ENCODE data around the gene ZNF519.
A peak's percentile ranks its signal among the peaks of the same experiment; 100 is the strongest.
"Not testable (repeated sequence)": the region's sequence is repeated elsewhere in the genome, so short reads cannot be mapped to it uniquely, and the experiment has no call there.

The ZNF519 gene

DNA sequence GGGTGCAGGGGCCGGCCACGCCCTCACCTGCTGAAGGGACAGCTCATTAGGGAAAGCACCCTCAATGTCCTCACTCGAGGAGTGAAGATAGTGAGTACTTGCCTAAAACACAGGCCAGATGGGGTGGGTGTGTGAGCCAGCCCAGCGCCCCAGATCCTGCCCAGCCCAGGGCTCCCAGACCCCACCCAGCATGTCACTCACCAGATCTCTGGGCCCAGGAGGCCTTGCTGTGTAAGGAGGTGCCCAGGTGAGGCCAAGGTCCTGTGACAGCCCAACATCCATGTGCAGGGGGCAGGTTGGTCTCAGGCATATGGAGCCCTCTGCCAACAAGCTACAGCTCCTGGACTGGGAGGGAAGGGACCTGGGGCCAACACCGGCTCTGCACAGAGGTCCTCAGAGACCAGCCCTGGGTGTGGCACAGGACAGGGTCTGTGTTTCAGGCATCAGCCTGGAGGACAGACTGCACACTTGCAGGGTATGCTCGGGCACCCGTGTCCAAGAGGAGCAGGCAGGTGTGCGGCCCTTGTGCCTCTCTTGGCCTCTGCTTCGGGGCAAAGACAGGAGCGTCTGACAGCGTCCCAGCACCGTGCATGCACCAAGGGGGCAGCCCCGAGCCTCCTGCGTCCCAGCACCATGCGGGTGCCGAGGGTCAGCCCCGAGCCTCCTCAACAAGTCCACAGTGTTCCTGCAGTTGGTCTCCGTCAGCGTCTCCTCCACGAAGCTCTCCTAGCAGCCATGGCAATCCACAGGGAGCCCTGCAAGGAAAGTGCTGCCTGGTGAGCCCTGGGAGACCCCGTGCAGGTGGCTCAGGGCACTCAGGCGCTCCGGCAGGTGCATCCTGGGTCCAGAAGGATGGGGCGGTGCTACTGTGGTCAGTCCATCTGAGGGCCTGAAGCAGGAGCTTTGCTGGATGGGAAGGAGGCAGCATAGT lies 16.0 kb upstream of the ZNF519 start:
- not testable (repeated sequence) for DNase-seq

DNA sequence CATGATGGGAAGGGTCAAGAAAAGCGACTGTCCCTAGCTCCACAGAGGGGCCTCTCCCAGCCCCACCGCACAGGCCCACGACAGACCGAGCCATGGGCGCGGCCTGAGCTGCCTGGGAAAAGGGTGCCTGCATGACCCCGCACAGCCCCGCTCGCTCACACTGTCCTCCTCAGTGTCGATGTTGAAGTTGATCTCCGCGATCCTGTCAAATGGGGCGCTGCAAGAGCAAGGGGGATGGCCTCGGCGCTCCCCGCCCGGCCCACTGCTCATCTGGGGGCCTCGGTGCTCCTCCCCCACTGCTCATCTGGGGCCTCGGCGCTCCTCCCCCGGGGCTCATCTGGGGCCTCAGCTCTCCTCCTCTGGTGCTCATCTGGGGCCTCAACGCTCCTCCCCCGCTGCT lies 14.5 kb upstream of the ZNF519 start:
- not testable (repeated sequence) for DNase-seq

DNA sequence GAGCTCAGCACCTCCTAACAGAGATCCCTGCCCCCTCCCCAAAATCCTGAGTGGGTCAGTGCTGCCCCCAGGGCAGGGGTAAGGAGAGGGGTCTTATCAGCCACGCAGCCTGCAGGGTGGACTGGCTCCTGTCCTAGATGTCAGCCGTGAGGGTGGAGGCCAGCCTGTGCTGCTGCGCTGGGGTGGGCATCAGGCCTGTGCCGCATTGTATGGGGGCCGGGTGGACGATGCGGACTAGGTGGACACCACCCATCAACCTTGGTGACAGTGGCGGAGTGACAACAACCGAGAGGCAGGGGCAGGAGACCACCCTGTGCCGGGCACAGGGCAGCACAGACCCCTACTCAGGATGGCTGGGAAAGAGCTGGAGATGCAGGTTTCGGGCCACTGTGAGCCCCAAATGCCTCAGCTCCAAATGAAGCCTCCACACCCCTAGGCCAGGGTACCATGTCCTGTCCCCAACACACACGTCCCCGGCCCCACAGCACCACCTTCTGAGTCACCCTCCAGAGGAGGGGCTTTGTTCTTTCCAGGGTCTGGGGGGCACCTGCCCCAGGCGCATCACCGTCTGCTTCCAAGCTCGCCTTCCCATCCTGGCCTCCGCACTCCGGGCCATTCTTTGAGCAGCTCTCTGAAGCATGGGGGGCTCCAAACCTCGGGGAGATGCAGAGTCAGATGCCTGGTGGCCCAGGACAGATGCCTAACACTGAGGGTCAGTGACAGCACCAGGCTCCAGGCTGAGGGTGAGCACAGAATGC lies 13.5 kb upstream of the ZNF519 start:
- not testable (repeated sequence) for DNase-seq

GRCh38 chr18:14145021-14145420 lies 12.8 kb upstream of the ZNF519 start:
- DNase-seq: not testable (repeated sequence)

- DNase-seq: no peak
Observed at GRCh38 chr18:14144628-14144895, 12.3 kb upstream of the ZNF519 start.

DNA sequence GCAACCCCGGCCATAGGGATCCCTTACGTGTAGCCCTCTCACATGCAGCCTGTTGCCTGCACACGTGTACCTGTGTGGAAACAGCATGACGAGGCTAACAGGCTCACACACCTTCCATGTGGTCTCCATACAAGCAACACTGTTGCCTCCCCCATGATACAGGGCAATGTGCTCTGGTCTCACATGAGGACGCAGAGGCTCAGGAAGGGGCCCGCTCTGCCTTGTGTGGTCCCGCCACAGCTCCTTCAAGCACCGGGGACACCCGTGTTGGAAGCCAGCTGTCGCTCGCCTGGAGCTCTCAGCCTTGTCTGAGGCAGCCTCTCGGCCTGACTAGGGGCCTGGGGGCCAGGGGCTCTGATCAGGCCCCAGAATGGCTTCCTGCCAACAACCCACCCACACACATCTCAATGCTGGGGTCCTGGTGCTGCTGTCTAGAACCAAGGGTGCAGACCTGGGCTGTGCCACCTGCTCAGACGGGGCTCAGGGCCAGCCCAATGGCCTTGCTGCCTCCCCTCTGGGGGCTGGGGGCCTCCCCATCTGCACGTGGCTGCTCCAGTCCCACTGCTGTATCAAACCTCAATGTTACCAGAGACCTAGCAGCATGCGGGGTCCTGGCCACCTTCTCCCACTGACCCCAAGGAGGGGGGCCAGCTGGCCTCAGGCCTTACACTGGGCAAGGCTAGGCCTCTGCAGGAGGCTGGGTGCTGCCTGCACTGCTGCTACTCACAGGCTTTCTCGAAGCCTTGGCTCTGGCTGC lies 11.8 kb upstream of the ZNF519 start:
- DNase-seq: not testable (repeated sequence)

GRCh38 chr18:14143396-14143795 lies 11.2 kb upstream of the ZNF519 start:
- not testable (repeated sequence) for DNase-seq

DNA sequence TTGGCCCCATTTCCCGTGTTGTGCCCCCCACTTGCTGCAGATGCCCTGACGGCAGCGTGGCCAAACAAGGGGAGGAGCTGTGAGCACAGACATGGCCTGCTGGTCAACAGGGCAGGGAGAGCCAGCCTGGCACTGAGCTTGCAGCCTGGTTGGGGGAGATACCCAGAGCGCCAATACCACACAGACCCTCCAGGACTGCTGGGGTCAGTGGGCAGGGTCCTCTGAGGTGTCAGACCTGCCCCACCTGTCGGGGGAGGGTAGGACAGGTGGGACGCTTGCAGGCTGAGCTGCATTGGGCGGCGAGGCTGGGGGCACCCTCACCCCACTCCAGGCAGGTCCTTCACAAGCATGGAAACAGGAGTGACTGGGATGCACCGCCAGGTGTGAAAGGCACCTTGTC lies 9.9 kb upstream of the ZNF519 start:
- DNase-seq: not testable (repeated sequence)

DNA sequence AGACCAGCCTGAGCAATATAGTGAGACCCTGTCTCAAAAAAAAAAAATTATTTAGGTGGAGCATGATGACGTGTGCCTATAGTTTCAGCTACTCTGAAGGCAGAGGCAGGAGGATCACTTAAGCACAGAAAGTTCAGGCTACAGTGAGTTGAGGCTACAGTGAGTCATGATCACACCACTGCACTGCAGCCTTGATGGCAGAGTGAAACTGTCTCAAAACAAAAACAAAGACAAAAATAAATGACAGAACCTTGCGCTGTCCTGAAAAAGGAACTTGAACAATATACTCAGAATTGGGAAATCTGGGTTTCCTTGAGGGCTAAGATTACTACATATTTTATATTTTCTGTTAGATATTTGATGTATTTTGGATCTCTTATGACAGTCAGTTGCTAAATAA lies 7.3 kb upstream of the ZNF519 start:
- not testable (repeated sequence) for DNase-seq

GRCh38 chr18:14137971-14138370 lies 5.7 kb upstream of the ZNF519 start:
- DNase-seq: not testable (repeated sequence)

GRCh38 chr18:14131696-14132270 lies 452 bp downstream of the ZNF519 start:
- not testable (repeated sequence) for DNase-seq

- not testable (repeated sequence) for DNase-seq
Observed at GRCh38 chr18:14130804-14131203, 1.4 kb downstream of the ZNF519 start.

- no peak for DNase-seq
Observed at GRCh38 chr18:14124689-14125088, 7.5 kb downstream of the ZNF519 start.

DNA sequence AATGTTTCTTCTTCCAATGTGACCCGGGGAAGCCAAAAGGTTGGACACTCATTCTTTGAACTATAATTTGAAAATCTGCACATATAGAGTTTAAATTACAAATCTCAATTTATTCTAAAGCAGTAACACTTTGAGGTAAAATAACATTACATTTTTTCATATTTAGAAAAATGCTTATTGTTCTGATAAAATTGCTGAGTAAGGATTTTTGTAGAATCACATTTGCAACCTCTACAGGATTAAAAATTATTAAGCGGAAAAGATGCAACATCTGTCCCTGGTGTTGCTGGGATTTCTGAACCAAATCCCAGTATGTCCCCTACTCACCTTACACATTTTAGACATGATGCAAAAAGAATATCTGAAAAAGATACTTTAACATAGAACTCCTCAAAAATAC lies 10.1 kb downstream of the ZNF519 start:
- DNase-seq: no peak

DNA sequence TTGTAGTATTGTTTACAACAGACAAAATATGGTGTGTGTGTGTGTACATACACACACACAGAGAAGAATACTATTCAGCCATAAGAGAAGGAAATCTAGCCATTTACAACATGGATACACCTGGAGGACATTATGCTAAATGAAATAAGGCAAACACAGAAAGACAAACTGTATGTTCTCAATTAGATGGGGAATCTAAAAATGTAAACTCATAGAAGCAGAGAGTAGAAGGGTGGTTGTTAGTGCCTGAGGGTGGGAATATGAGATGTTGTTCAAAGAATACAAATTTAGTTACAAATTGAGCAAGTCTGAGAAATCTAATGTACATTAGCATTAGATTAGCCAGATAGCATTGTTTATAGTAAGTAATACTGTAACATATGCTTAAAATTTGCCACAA lies 11.3 kb downstream of the ZNF519 start:
- no peak for DNase-seq

DNA sequence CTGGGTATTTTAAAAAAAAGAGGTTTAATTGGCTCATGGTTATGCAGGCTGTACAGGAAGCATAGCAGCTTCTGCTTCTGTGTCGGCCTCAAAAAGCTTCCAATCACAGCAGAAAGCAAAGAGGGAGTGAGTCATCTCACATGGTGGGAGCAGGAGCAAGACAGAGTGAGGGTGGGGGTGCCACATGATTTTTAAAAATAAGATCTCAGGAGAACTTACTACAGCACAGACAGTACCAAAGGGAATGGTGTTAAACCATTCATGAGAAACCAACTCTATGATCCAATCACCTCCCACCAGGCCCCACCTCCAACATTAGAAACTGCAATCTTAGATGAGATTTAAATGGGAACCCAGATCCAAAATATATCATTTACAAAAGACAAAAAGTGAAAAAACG lies 14.6 kb downstream of the ZNF519 start:
- peak in 25 of 56 donors; percentile 8 to 87 (median 47) for DNase-seq

GRCh38 chr18:14106906-14107305 lies 25.3 kb downstream of the ZNF519 start:
- DNase-seq: no peak

DNA sequence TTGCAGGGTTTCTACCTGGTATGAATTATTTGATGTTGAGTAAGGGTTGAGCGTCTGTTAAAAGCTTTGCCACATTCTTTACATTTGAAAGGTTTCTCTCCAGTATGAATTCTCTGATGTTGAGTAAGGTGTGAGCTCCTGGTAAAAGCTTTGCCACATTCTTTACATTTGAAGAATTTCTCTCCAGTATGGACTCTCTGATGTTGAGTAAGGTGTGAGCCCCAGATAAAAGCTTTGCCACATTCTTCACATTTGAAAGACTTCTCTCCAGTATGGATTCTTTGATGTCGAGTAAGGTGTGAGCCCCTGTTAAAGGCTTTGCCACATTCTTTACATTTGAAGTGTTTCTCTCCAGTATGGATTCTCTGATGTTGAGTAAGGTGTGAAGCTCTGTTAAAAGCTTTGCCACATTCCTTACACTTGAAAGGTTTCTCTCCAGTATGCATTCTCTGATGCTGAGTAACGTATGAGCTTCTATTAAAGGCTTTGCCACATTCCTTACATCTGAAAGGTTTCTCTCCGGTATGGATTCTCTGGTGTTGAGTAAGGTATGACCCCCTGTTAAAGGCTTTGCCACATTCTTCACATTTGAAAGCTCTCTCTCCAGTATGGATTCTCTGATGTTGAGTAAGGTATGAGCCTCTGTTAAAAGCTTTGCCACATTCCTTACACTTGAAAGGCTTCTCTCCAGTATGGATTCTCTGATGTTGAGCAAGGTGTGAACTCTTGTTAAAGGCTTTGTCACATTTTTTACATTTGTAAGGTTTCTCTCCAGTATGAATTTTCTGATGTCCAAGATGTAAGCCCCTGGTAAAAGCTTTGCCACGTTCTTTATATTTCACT lies 27.1 kb downstream of the ZNF519 start:
- no peak for DNase-seq

GRCh38 chr18:14104201-14104600 lies 28.0 kb downstream of the ZNF519 start:
- DNase-seq: no peak

GRCh38 chr18:14100503-14101286 lies 31.5 kb downstream of the ZNF519 start:
- no peak for DNase-seq
